Prostate gland (tissue), 2 donors: ENCODE measurements around the gene RNF144B.

ENCODE experiments used
- POLR2A ChIP-seq: fragments of 450-650 bp; IDR thresholded peaks from one replicate; pipeline ENCODE4 v1.6.1; 2016; ENCODE audit warnings: antibody characterized with exemption, mild to moderate bottlenecking
- POLR2AphosphoS5 ChIP-seq: sonication (generic); formaldehyde crosslinking; IDR thresholded peaks from one replicate; pipeline ENCODE4 v1.6.1; 2017; ENCODE audit warnings: antibody characterized with exemption
- TF ChIP-seq, protein P1 (sequence below), 4 experiments: fragments of 200-600 bp in 2 of 4; fragments of 450-650 bp in 2 of 4; sonication (generic) in 2 of 4; IDR thresholded peaks; 1 replicate in 3 of 4; 2 replicates in 1 of 4; pipeline ENCODE4 v1.5.1; 2016 to 2019; ENCODE audit warnings: antibody characterized with exemption in 4 of 4, mild to moderate bottlenecking in 2 of 4, moderate library complexity in 2 of 4

DNA sequence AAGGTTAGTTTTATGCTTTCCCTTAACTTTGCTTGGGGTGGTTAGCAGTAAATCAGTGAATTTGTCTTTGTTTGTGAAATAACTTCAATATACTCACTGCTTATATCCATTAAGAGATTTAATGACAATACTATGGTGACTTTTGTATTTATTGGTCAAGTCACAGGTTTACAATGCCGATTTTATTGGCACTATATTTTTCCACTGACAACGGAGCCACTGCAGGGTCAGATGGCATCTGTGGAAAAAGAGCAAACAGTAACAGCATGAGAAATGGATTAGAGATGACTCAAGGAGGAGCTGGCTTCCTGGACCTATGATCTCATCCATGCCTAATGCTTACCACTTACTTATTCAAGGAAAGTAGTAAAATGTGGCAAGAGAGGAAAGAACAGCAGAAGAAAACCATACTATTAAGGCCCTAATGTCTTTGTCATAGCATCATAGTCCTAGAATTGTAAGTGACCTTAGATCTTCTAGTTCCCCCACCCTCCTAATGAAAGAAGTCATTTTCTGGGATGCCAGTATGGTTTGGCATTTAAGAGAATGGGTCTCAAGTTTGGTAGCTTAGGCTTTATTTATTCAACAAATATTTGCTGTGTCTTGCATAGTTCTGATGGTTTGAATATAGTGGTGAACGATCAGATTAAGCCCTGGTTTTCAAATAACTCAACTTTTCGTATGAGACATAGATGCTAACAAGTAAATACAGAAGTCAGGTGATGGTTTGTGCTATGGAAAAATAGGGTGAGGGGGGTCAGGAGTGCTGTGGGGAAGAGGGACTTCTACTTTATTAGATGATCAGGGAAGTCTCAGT lies 18.5 kb downstream of the RNF144B start:
- TF ChIP-seq, protein P1, sequence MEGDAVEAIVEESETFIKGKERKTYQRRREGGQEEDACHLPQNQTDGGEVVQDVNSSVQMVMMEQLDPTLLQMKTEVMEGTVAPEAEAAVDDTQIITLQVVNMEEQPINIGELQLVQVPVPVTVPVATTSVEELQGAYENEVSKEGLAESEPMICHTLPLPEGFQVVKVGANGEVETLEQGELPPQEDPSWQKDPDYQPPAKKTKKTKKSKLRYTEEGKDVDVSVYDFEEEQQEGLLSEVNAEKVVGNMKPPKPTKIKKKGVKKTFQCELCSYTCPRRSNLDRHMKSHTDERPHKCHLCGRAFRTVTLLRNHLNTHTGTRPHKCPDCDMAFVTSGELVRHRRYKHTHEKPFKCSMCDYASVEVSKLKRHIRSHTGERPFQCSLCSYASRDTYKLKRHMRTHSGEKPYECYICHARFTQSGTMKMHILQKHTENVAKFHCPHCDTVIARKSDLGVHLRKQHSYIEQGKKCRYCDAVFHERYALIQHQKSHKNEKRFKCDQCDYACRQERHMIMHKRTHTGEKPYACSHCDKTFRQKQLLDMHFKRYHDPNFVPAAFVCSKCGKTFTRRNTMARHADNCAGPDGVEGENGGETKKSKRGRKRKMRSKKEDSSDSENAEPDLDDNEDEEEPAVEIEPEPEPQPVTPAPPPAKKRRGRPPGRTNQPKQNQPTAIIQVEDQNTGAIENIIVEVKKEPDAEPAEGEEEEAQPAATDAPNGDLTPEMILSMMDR (IDR thresholded peaks at IDR 0.05) = no peak
- TF ChIP-seq POLR2A (no peak), POLR2AphosphoS5 (peak; percentile 83)
